Fibroblast of lung (primary cell): ENCODE results near the gene HOXC12. TPM values are rescaled to one million over a fixed set of nuclear protein-coding genes. Genes with fewer than 3 reads are reported as not detected.
A peak's percentile ranks its signal among the peaks of the same experiment; 100 is the strongest.

ENCODE experiments used
- DNase-seq, 2 donors: peaks; one replicate each; pipeline versions ENCODE4 v3.0.0 to v3.0.0-alpha.2; 2010; ENCODE audit warnings: low read depth in 2 of 2
- H2AFZ ChIP-seq: 2 replicates; pipeline ENCODE4 v1.5.1; 2012; ENCODE audit warnings: low read length, control low read depth, inconsistent platforms
- H3K27ac ChIP-seq: 2 replicates; pipeline ENCODE4 v1.5.1; 2011; ENCODE audit warnings: low read length, control low read depth; ENCODE audit not compliant: insufficient read depth
- H3K27me3 ChIP-seq: 2 replicates; pipeline ENCODE4 v1.5.1; 2011; ENCODE audit warnings: mild to moderate bottlenecking, low read length; ENCODE audit not compliant: control insufficient read depth, insufficient read depth
- H3K36me3 ChIP-seq: 2 replicates; pipeline ENCODE4 v1.5.1; 2011; ENCODE audit warnings: low read length; ENCODE audit not compliant: control insufficient read depth, insufficient read depth
- H3K4me1 ChIP-seq: 2 replicates; pipeline ENCODE4 v1.5.1; 2011; ENCODE audit warnings: low read length; ENCODE audit not compliant: control insufficient read depth, insufficient read depth; ENCODE audit errors: extremely low read depth
- H3K4me2 ChIP-seq: 2 replicates; pipeline ENCODE4 v1.5.1; 2011; ENCODE audit warnings: low read length, control low read depth; ENCODE audit not compliant: insufficient read depth; ENCODE audit errors: extremely low read depth
- H3K4me3 ChIP-seq, 4 experiments: fragments of 200-600 bp in 1 of 4; sonication (generic) in 1 of 4; replicated peaks in 1 of 4; 2 replicates each; pipeline ENCODE4 v1.5.1; 2011 to 2016; ENCODE audit warnings: low read length in 4 of 4, low read depth in 3 of 4, mild to moderate bottlenecking in 3 of 4, control low read depth in 2 of 4, inconsistent platforms in 1 of 4, mixed read lengths in 1 of 4; ENCODE audit not compliant: insufficient read depth in 1 of 4; ENCODE audit errors: control extremely low read depth in 1 of 4
- H3K79me2 ChIP-seq: 2 replicates; pipeline ENCODE4 v1.5.1; 2012; ENCODE audit warnings: mild to moderate bottlenecking, low read length, inconsistent platforms; ENCODE audit not compliant: control insufficient read depth, insufficient read depth
- H3K9ac ChIP-seq: 2 replicates; pipeline ENCODE4 v1.5.1; 2011; ENCODE audit warnings: mild to moderate bottlenecking, low read length, control low read depth; ENCODE audit not compliant: insufficient read depth
- H3K9me3 ChIP-seq: 2 replicates; pipeline ENCODE4 v1.5.1; 2012; ENCODE audit warnings: low read depth, low read length; ENCODE audit not compliant: control insufficient read depth, insufficient read depth
- H4K20me1 ChIP-seq: 2 replicates; pipeline ENCODE4 v1.5.1; 2011; ENCODE audit warnings: low read length; ENCODE audit not compliant: control insufficient read depth, insufficient read depth; ENCODE audit errors: extremely low read depth
- EZH2 ChIP-seq: IDR thresholded peaks from 2 replicates; pipeline ENCODE4 v1.5.1; 2012; ENCODE audit warnings: low read length, control low read depth, mild to moderate bottlenecking; ENCODE audit errors: missing control alignments
- polyA plus RNA-seq, 2 donors: library from polyadenylated mRNA; depleted of rRNA in 1 of 2; stranded (reverse) in 1 of 2; unstranded in 1 of 2; fragments of >200 nt; gene quantifications; 2 replicates each; pipeline ENCODE4 v1.2.1, GENCODE V29; 2011 to 2012; ENCODE audit warnings: missing spikeins in 1 of 2
- total RNA-seq: library from RNA; depleted of rRNA; stranded (reverse); fragments of >200 nt; gene quantifications from 2 replicates; pipeline ENCODE4 v1.2.1, GENCODE V29; 2014
- TF ChIP-seq, protein P1 (sequence below), 2 donors: IDR thresholded peaks in 1 of 2; conservative IDR thresholded peaks in 1 of 2; 1 replicate in 1 of 2; 2 replicates in 1 of 2; pipeline ENCODE4 v1.5.1; 2011 to 2012; ENCODE audit warnings: low read length in 2 of 2, control low read depth in 1 of 2, inconsistent platforms in 1 of 2, low read depth in 1 of 2, mild to moderate bottlenecking in 1 of 2

HOXC12 gene
- total and polyA plus RNA-seq, 2 donors (not counting 1 experiment from before 2014, with no cell fraction given): not detected

DNA sequence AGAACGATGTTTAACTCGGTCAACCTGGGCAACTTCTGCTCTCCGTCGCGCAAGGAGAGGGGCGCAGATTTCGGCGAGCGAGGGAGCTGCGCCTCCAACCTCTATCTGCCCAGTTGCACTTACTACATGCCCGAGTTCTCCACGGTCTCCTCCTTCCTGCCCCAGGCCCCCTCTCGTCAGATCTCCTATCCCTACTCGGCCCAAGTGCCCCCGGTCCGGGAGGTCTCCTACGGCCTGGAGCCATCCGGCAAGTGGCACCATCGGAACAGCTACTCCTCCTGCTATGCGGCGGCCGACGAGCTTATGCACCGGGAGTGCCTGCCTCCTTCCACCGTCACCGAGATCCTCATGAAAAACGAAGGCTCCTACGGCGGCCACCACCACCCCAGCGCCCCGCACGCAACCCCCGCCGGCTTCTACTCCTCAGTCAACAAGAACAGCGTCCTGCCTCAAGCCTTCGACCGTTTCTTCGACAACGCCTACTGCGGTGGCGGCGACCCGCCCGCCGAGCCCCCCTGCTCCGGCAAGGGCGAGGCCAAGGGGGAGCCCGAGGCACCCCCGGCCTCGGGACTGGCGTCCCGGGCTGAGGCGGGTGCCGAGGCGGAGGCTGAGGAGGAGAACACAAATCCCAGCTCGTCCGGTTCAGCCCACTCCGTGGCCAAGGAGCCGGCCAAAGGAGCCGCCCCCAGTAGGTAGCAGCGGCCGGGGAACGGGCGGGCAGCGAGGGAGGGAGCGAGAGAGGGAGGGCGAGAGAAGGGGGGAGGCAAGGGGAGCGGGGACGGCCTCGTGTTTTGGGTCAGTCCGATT, 18.7 kb downstream of the HOXC12 start:
- Histone ChIP-seq H3K4me3 (no peak overlapping the region), H2AFZ (no peak overlapping the region), H3K9me3 (no peaks in the 10 kb centered on the region), H3K27ac (no peak overlapping the region), H4K20me1 (no peaks in the 10 kb centered on the region), H3K27me3 (peaks cover 88% of the 10 kb centered on the region), H3K9ac (no peak overlapping the region), H3K36me3 (no peaks in the 10 kb centered on the region), H3K79me2 (no peaks in the 10 kb centered on the region), H3K4me1 (no peaks in the 10 kb centered on the region), H3K4me2 (no peak overlapping the region)
- TF ChIP-seq, protein P1, sequence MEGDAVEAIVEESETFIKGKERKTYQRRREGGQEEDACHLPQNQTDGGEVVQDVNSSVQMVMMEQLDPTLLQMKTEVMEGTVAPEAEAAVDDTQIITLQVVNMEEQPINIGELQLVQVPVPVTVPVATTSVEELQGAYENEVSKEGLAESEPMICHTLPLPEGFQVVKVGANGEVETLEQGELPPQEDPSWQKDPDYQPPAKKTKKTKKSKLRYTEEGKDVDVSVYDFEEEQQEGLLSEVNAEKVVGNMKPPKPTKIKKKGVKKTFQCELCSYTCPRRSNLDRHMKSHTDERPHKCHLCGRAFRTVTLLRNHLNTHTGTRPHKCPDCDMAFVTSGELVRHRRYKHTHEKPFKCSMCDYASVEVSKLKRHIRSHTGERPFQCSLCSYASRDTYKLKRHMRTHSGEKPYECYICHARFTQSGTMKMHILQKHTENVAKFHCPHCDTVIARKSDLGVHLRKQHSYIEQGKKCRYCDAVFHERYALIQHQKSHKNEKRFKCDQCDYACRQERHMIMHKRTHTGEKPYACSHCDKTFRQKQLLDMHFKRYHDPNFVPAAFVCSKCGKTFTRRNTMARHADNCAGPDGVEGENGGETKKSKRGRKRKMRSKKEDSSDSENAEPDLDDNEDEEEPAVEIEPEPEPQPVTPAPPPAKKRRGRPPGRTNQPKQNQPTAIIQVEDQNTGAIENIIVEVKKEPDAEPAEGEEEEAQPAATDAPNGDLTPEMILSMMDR (conservative IDR thresholded peaks at IDR 0.05 in 1 of 2, IDR thresholded peaks at IDR 0.05 in 1 of 2; ENCODE audit: low read depth in 1 of 2, low read length in 2 of 2): no peak
- TF ChIP-seq EZH2: peak; percentile 98
- DNase-seq: no peak

DNA sequence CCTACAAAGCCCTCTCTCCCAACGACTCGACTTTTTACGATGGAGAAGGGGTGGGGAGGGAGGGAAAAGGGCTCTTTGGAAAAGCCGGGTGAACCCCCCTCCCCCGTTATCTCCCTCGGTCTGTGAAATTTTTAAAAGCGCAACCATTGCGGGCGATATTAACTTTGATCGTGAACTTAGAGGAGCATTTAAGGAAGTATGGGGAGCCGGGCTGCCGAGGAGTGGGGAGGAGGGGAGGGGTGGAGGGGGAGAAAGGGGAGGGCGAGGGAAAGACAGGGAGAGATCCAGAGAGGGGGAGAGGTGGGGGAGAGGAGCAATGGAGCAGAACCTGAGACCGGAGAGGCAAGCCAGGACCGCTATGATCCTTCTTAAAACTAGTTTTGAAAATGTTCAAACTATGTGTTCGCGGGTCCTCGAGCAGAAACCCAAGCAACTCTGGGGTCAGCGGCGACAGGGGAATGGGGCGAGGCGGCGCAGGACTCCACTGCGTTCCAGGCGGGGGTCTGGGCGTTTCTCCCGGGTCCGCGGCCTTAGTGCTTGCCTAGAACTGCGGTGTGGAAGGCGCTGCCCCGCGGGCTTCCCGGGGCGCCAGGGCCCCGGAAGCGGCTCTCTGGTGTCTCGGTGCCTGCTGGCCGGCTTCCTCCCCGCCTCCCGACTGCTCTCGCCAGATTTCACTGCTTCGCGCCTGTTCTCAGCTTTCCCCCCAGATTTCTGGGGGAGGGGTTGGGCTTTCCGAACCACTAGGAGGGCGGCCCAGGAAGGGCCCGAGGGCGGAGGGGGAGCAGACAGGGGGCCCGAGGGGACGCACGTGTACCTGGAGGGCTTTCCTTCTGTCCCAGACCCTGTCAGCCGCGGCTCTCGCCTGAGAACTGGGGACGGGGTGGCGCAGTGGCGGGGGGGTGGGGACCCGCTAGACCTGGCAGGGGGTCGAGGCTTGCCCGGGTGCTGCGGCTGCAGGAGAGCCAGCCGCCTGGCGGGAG, 19.7 kb downstream of the HOXC12 start, which contains the start of gene HOTAIR:
HOTAIR (minus strand) TSS at position 871 of the 980 bp plus-strand sequence.
- Histone ChIP-seq H3K4me2 (no peak within 1 kb of the TSS), H4K20me1 (no peaks in the 10 kb centered on the region), H2AFZ (no peak within 1 kb of the TSS), H3K9me3 (no peaks in the 10 kb centered on the region), H3K79me2 (no peaks in the 10 kb centered on the region), H3K9ac (no peak within 1 kb of the TSS), H3K27me3 (peaks cover 92% of the 10 kb centered on the region), H3K4me3 (peak within 1 kb of the TSS in 1 of 4 experiments; percentile 22), H3K4me1 (no peaks in the 10 kb centered on the region), H3K27ac (no peak within 1 kb of the TSS), H3K36me3 (no peaks in the 10 kb centered on the region)
- peak; percentile 88 for TF ChIP-seq EZH2
- TF ChIP-seq, protein P1 (conservative IDR thresholded peaks at IDR 0.05 in 1 of 2, IDR thresholded peaks at IDR 0.05 in 1 of 2; ENCODE audit: low read depth in 1 of 2, low read length in 2 of 2): no peak
- DNase-seq: no peak

DNA sequence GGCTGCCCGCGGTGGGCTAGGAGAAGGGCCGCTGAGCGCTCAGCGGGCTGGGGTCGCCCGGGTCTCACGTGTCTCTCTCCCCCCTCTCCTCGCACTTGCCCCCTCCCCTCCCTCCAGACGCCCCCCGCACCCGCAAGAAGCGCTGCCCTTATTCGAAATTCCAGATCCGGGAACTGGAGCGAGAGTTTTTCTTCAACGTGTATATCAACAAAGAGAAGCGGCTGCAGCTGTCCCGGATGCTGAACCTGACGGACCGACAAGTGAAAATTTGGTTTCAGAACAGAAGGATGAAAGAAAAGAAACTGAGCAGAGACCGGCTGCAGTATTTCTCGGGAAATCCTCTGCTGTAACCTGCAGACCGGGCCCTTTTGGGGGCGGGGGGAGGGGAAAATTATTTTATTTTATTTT, 20.4 kb downstream of the HOXC12 start:
- no peak for DNase-seq
- H3K4me1 ChIP-seq: no peaks in the 10 kb centered on the region
- TF ChIP-seq, protein P1 (conservative IDR thresholded peaks at IDR 0.05 in 1 of 2, IDR thresholded peaks at IDR 0.05 in 1 of 2; ENCODE audit: low read depth in 1 of 2, low read length in 2 of 2): no peak
- TF ChIP-seq EZH2: peak; percentile 47
- no peak overlapping the region for H3K27ac ChIP-seq
- no peak overlapping the region for H3K4me3 ChIP-seq
- no peak overlapping the region for H3K9ac ChIP-seq
- H3K79me2 ChIP-seq: no peaks in the 10 kb centered on the region
- H4K20me1 ChIP-seq: no peaks in the 10 kb centered on the region
- H2AFZ ChIP-seq: no peak overlapping the region
- H3K36me3 ChIP-seq: no peaks in the 10 kb centered on the region
- H3K4me2 ChIP-seq: no peak overlapping the region
- peaks cover 92% of the 10 kb centered on the region for H3K27me3 ChIP-seq
- no peaks in the 10 kb centered on the region for H3K9me3 ChIP-seq
